GM18520 (cell line): ENCODE data around the gene EXOC3L4.
"Not testable (repeated sequence)": the region's sequence is repeated elsewhere in the genome, so short reads cannot be mapped to it uniquely, and the experiment has no call there.

Source experiments
- ATAC-seq: cut with Tn5 transposase; IDR thresholded peaks from one replicate; pipeline ENCODE4 v1.9.1; 2021; ENCODE audit not compliant: unreplicated experiment

EXOC3L4 gene

DNA sequence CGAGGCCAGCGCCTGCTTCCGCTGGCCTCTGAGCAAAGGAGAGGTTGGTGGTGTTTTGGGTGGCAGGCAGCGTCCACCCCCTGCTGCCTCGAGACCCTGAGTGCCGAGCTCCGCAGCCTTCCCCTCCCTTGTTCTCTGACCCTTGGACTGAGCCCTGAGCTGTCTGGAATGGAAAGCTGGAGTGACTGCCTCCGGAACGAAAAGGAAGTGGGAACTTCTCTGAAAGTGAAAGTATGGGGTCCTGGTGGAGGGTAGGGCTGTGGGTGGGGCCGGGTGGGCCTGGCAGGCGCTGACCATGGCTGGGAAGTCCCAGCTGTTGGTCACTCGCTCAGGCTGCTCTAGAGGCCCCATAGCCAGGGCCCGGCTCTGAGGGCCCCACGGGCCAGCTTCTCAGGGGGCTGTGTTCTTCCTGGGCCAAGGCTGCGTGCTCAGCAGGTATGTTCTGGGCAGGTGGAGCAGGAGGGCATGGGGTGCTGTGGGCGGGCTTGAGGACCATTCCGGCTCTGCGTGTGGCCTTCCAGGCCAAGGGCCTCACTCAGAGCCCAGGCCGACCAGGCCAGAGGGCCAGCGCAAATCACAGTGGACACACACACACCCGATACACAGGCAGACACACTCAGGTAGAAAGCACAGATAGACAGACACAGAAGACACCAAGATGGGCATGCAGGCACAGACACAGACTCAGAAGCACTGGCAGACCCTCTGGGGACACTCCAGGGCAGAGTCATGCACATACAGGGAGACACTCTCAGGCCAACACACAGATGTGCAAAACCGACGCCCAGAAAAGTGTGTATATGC is at the start of gene EXOC3L4:
Gene EXOC3L4, plus strand, starts transcription at position 320 of the 804 bp plus-strand sequence. CDS start 5,495 bp downstream, outside the sequence.
- no peak for ATAC-seq

DNA sequence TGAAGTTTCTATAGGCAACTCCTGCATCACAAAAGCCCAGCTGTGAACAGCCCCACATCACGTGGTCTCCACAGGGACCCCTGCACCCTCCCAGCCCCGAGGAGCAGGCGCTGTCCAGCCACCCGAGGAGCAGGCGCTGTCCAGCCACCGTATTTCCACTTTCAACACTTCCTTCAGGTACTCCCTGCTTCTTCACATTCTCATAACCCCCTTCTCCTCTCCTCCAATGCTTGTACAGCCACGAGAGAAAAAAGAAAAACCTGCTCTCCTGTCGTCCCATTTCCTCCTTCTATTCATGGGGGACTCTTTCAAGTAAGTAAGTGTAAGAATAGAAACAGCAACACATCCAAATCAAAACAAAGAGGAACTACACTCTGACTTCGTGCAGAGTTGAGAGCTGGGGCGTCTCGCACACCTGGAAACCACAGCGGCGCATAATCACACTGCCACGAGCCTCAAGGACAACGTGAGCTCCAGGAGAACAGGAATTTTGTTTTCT is 49.1 kb upstream of the EXOC3L4 start:
- no peak for ATAC-seq

DNA sequence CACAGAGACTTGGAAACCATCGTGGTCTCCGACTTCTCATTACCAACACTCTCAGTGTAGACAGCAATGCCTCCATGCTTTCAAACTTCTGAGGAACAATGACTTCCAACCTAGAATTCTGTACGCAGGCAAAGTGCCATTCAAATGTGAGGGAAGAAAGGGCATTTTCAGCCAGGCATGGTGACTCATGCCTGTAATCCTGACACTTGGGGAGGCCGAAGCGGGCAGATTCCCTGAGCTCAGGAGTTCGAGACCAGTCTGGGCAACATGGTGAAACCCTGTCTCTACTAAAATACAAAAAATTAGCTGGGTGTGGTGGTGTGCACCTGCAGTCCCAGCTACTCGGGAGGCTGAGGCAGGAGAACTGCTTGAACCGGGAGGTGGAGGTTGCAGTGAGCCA is 47.1 kb upstream of the EXOC3L4 start:
- ATAC-seq = not testable (repeated sequence)

DNA sequence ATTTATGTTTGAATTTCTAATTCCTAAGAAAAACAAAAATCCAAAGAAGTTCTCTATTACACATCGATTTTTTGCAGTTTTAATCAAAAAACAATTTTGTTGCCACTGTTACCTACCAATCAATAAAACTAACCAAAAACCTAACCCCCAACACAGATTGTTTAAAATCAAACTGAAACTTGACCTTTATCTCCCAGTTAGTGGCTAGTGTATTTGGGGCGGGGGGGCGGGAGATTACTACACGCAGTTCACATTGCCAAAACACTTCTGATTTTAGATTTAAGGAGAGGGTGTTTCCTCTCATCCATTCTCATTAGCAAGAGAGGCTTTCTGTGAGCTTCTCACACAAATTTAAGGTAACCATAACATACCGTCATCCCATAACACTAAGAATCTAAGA is 43.6 kb upstream of the EXOC3L4 start:
- ATAC-seq = no peak

DNA sequence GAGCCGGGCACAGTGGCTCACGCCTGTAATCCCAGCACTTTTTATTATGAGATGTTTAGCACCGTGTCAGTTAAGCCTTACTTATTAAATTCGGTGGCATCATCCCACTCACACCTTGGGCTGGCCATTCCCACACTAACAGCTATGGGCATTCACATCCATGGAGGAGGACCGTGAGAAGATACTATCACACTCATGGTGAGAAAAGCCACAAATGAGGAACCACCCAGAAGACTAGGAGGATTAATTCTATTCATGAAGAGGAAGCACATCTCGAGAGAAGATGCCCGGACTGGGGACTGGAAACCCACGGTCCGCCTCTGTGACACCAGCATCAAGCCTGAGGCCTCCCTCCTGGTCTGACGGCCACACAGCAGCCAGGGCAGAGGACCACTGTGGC is 42.1 kb upstream of the EXOC3L4 start:
- no peak for ATAC-seq

DNA sequence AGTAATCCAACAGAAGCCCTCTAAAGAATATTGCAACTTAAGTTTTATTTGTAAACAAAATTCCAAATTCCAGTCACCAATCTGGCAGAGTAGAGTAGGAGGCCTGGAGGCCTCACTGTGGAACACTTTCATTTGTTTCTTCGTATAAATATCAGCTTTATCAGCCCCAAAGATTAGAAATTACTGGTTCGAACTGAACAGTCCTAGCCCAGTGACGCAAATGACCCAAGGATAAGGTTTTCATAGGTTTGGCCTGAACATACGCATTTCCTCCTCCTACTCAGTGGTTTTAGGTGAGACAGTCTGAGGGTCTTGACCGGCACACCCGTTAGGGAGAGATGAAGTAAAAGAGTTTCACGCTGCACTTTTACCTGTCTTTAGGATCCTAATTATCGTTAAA is 38.8 kb upstream of the EXOC3L4 start:
- ATAC-seq = no peak

DNA sequence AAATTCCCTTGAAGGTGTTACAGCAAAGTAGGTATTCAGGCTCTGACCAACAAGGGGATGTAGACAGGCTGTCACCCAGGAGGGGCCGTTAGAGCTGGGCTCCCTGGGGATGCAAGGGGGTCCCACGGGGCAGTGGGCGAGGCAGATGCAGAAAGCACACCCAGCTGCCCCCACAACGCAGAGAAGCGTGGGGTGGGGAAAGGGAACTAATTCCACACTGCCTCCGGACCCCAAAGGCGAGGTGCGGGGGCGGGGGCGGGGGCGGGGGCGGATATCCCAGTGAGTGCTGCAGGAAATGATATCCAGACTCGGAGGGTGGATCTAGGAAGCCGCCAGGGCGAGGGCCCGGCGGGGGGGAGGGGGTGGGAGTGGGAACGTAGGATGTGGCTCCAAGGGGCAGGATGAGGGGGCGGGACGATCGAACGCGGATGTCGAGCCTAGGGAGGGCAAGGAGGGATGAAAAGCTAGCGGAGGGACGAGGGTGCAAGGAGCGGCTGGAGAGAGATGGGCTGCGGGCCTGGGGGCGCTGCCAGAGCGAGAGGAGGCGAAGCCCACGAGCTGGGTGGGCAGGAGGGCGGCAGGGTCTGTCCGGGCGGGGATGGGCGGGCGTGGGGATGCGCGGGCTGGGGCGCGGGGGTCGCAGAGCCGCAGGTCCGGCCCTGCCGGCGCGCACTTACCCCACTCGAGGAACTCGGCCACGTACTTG is 38.0 kb upstream of the EXOC3L4 start:
- no peak for ATAC-seq

DNA sequence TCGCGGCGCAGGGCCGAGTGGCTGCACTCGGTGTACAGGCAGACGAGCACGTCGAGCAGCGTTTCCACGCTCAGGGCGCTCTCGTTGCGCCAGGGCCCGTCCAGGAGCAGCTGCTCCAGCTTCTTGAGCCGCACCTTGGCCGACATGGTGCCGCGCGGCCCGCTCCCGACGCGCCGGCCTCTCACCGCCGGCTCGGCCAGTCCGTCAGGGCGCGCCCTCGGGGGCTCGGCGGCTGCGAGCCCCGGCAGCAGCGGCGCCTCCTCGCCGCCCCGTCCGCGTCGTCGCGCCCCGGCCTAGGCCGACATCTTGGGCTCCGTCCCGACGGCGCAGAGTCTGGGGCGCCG is 37.5 kb upstream of the EXOC3L4 start:
- ATAC-seq = peak; percentile 17

DNA sequence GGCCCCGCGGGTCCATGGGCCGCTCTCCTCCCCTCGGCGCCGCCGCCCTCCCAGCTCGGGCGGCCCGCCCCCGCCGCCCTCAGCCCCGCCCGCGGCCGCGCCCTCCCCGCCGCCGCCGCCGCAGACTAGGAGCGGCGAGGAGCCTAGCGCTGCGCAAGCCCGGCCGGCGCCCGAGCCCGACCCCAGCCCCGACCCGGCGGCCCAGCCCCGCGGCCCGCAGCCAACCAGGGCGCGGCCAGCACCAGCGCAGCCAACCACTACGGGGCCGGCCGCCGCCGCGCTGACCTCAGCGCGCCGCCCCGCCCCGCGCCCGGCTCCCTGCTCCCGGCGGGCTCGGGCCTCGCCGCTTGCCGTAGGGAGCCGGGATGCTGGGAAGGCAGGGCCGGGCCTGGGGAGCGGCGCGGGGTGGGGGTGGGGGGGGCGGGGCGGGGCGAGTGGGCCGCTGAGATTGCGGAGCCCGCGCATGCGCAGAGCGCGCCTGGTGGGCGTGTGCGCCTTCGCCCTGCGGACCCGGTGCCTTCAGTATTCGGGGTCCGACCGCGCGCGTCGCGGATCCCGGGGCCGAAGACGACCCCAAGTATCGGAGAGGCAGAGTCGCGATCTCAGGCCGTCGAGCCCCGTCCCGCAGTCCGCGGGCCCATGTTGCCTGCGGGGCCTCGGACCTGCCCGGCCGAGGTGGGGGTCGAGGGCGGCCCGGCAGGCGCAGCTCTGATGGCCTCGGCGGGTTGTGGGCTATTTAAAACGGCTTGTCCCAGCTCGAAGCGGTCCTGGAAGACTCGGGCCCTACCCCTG is 37.0 kb upstream of the EXOC3L4 start, which contains the start of gene CDC42BPB:
Gene CDC42BPB, minus strand, starts transcription at position 178 of the 792 bp plus-strand sequence. CDS start 376 bp downstream, outside the sequence.
- ATAC-seq = peak; percentile 56

DNA sequence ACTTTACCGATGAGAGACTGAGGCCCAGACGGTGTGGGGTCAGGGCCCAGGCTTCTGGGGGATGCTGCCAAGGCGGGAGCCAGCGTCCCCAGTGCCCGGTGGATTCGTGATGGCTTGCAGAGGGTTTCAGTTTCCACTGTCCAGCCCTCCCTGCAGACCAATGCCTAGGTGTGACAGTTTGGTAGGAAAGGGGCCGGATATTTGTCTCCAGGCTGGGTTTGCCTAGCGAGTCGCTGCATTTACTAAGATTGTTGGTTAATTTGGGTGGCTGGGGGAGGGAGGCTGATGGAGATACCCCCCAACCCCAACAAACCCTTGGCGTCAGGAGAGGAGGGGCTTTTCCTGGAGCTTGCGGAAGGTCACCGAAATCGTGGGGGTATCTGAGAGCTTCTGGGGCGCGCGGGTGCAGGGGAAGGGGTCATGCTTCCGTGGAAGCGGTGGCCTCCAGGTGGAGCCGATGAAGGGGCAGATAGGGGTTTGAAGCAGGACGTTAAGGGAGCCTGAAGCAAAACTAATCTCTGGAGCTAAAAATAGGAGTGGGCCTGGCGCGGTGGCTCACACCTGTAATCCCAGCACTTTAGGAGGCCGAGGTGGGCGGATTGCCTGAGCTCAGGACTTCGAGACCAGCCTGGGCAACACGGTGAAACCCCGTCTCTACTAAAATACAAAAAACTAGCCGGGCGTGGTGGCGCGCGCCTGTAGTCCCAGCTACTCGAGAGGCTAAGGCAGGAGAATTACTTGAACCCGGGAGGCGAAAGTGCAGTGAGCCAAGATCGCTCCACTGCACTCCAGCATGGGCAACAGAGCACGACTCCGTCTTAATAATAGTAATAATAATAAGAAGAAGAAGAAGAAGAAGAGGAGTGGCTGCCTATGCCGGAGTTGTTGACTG is 36.1 kb upstream of the EXOC3L4 start:
- ATAC-seq = no peak

DNA sequence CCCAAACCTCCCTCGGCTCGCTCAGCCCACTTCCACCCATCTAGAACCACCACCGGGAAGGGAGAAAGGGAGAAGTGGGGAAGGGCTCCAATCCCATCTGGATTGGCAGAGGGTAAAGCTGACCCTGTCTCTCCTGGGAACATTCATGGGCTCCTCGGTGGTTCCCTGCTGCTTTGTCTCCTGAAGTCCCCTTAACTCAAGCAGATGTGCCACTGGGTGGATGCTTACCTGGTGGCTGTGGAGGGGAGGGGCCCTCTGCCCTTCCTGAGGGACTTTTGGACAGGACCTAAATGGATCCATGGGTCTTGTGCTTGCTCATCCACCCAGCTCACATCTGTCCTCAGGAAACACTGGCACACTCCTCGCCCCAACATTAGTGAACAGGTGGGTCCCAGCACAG is 35.0 kb upstream of the EXOC3L4 start:
- no peak for ATAC-seq

DNA sequence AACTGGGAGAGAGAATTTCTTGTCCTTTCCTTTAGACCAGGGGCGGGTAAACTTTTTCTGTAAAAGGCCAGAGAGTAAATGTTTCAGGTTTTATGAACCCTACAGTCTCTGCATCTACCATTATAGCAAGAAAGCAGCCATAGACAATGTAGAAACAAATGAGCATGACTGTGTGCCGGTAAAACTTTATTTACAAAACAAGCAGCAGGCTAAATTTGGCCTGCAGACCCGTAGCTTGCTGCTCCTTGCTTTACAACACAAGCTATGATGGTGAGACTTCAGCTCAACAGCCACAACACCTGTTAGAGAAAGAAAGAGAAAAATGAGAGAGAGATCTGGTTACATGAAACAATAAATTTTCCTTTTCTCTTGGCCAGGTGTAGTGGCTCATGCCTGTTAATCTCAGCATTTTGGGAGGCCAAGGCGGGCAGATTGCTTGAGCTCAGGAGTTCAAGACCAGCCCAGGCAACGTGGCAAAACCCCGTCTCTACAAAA is 33.0 kb upstream of the EXOC3L4 start:
- ATAC-seq = no peak

DNA sequence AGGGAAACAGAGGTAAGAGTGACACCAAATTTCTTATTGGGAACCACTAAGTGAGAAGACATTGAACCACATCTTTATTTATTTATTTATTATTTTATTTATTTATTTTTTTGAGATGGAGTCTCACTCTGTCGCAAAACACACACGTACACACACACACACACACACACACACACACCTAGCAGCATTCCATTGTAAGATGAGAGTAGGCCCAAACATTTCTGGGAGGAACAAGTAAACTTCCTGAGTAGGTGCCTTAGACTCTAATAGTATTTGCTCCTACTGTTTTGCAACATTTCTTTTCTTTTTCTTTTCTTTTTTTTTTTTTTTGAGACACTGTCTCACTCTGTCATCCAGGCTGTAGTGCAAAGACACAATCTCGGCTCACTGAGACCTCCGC is 30.1 kb upstream of the EXOC3L4 start:
- ATAC-seq = no peak

DNA sequence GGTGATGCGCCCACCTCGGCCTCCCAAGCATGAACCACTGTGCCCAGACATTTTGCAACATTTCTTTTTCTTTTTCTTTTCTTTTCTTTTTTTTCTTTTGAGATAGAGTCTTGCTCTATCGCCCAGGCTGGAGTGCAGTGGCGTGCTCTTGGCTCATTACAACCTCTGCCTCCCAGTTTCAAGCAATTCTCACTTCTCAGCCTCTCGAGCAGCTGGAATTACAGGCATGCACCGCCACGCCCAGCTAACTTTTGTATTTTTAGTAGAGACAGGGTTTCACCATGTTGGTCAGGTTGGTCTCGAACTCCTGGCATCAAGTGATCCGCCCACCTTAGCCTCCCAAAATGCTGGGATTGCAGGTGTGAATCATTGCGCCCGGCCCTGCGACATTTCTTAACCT is 29.5 kb upstream of the EXOC3L4 start:
- ATAC-seq = no peak

DNA sequence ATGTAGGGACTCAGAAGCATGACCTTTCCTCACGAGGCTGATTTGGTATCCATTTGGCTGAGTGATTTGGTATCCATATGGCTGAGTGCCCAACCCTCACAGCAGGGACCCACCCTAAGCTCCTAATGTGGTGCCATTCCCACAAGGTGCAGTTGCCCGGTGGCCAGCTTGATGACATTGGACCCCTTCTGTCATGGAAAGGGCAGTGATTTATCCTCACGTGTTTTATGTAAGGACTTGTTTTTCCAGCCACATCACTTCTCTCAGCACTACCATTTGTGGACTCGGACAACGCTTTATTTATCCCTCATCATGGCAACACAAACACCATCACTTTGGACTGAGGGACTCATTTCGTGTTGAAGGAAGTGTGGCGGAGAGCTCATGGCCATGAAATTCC is 28.7 kb upstream of the EXOC3L4 start:
- no peak for ATAC-seq

DNA sequence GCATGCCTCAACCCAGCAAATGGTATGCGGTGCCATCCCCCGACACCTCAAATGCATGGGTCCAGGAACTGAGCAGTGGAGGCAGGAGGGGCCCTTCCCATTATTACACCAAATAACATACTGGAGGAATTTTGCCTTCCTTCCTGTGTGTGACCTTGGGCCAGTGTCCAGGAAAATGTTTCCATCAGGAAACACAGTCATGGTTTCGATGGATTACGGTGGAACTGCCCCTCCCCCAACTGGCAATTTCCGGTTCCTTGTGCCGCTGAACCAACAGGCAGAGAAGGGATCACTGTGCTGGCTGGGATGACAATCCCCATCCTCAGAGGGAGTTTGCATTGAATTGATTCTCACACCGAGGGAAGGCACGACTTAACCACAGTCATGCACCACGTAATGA is 28.1 kb upstream of the EXOC3L4 start:
- ATAC-seq = no peak

DNA sequence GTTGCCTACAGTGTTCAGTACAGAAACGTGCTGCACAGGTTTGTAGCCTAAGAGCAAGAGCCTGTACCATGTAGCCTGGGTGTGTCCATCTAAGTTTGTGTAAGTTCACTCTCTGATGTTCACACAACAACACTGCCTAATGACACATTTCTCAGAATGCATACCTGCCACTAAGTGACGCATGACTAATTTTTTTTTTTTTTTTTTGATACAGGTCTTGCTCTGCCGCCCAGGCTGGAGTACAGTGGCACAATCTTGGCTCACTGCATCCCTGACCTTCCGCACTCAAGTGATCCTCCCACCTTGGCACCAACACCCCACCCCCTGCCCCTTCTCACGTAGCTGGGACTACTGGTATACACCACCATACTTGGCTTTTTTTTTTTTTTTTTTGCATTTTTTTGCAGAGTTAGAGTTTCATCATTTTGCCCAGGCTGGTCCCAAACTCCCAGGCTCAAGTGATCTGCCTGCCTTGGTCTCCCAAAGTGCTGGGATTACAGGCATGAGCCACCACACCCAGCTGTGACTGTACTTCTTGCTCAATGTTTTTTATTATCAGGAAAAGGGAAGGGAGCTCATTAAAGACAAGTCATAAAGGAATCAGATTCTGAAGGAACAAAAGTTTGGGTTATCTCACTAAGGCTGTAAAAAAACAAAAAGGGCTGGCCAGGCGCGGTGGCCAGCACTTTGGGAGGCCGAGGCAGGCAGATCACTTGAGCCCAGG is 27.1 kb upstream of the EXOC3L4 start:
- no peak for ATAC-seq

DNA sequence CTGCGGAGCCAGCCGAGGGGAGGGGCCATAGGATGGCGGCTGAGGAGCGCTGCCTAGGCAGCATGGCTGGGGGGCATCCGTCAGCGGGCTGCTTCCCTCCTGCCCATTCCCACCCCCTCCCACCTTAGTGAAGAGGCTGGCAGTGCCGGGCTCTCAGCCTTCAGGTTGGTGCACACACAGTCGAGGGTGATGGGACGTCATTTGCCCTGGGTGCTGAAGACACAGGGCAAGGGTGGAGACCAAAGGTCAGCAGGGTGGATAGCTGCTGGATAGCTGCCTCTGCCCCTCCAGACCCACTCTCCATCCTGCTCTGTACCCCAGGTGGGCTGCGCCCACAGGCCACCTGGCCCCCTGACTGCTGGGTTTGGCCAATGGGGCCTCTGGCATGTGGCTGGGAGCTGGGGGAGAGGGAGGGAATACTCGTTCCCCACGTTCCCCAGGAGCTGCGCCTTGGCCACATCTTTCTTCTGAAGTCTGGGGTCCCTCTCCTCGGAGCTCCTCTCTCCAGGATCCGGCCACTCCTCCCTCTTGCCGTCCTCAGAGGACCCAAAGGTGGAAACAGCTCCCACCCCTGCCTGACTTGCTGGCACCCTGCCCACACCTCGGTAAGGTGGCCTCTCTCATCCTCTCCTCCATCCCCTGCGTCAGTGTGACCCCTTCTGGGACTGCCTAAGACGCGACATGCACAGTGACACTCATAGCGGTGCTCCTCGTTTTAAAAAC is 26.0 kb upstream of the EXOC3L4 start:
- ATAC-seq = no peak
